ENCODE measurements around the gene SLC8A3. TPM values are rescaled to one million over a fixed set of nuclear protein-coding genes. Genes with fewer than 3 reads are reported as not detected.

SLC8A3 gene
- total and polyA plus RNA-seq, 4 donors, result 0.08 to 3.7 (median 0.85) TPM

GRCh38 chr14:70180718-70181117 is 8.0 kb downstream of the SLC8A3 start:
- no peak overlapping the region for H3K9ac ChIP-seq (ENCODE audit: insufficient read depth in 1 of 2, low read length in 2 of 2)
- no peak for TF ChIP-seq CTCF (IDR thresholded peaks at IDR 0.05; ENCODE audit: control extremely low read depth, extremely low read depth)
- ATAC-seq (ENCODE audit: insufficient read depth, low FRiP score), result no peak
- H3K36me3 ChIP-seq (ENCODE audit: control insufficient read depth in 4 of 4, insufficient read depth in 4 of 4, low read length in 4 of 4), result no peaks in the 10 kb centered on the region
- H3K4me3 ChIP-seq, result no peak overlapping the region
- no peaks in the 10 kb centered on the region for H3K4me1 ChIP-seq (ENCODE audit: control insufficient read depth in 5 of 5, insufficient read depth in 5 of 5, low read length in 5 of 5)
- no peaks in the 10 kb centered on the region for H3K9me3 ChIP-seq (ENCODE audit: control insufficient read depth in 4 of 4, insufficient read depth in 3 of 4, low read length in 3 of 4)
- H3K27me3 ChIP-seq (ENCODE audit: control insufficient read depth in 3 of 3, insufficient read depth in 3 of 3, low read length in 2 of 3), result no peaks in the 10 kb centered on the region
- H3K27ac ChIP-seq (ENCODE audit: low read depth in 1 of 2, low read length in 1 of 2), result no peak overlapping the region
- 77 to 100% methylated on average over 1 of the region's 1 CpG for WGBS, 2 donors
- no peak for DNase-seq

GRCh38 chr14:70177081-70177800 is 11.5 kb downstream of the SLC8A3 start:
- Histone ChIP-seq H3K4me3 (no peak overlapping the region), H3K9ac (ENCODE audit: insufficient read depth in 1 of 2, low read length in 2 of 2) (no peak overlapping the region), H3K9me3 (ENCODE audit: control insufficient read depth in 4 of 4, insufficient read depth in 3 of 4, low read length in 3 of 4) (no peaks in the 10 kb centered on the region), H3K27ac (ENCODE audit: low read depth in 1 of 2, low read length in 1 of 2) (no peak overlapping the region), H3K27me3 (ENCODE audit: control insufficient read depth in 3 of 3, insufficient read depth in 3 of 3, low read length in 2 of 3) (no peaks in the 10 kb centered on the region), H3K36me3 (ENCODE audit: control insufficient read depth in 4 of 4, insufficient read depth in 4 of 4, low read length in 4 of 4) (no peaks in the 10 kb centered on the region), H3K4me1 (ENCODE audit: control insufficient read depth in 5 of 5, insufficient read depth in 5 of 5, low read length in 5 of 5) (no peaks in the 10 kb centered on the region)
- TF ChIP-seq CTCF (IDR thresholded peaks at IDR 0.05; ENCODE audit: control extremely low read depth, extremely low read depth), result no peak
- ATAC-seq (ENCODE audit: insufficient read depth, low FRiP score) (no peak), DNase-seq (no peak)
- WGBS, 2 donors, result 73 to 74% methylated on average over 3 of the region's 3 CpGs

GRCh38 chr14:70173569-70173968 is 15.2 kb downstream of the SLC8A3 start:
- H3K27me3 ChIP-seq (ENCODE audit: control insufficient read depth in 3 of 3, insufficient read depth in 3 of 3, low read length in 2 of 3), result no peaks in the 10 kb centered on the region
- no peak for DNase-seq
- no peak overlapping the region for H3K9ac ChIP-seq (ENCODE audit: insufficient read depth in 1 of 2, low read length in 2 of 2)
- H3K4me1 ChIP-seq (ENCODE audit: control insufficient read depth in 5 of 5, insufficient read depth in 5 of 5, low read length in 5 of 5), result no peaks in the 10 kb centered on the region
- no peaks in the 10 kb centered on the region for H3K36me3 ChIP-seq (ENCODE audit: control insufficient read depth in 4 of 4, insufficient read depth in 4 of 4, low read length in 4 of 4)
- no peaks in the 10 kb centered on the region for H3K9me3 ChIP-seq (ENCODE audit: control insufficient read depth in 4 of 4, insufficient read depth in 3 of 4, low read length in 3 of 4)
- ATAC-seq (ENCODE audit: insufficient read depth, low FRiP score), result no peak
- no peak overlapping the region for H3K4me3 ChIP-seq
- 82 to 88% methylated on average over 6 of the region's 6 CpGs for WGBS, 2 donors
- TF ChIP-seq CTCF (IDR thresholded peaks at IDR 0.05; ENCODE audit: control extremely low read depth, extremely low read depth), result no peak
- H3K27ac ChIP-seq (ENCODE audit: low read depth in 1 of 2, low read length in 1 of 2), result no peak overlapping the region

- H3K4me1 ChIP-seq (ENCODE audit: control insufficient read depth in 5 of 5, insufficient read depth in 5 of 5, low read length in 5 of 5), result no peaks in the 10 kb centered on the region
- H3K9ac ChIP-seq (ENCODE audit: insufficient read depth in 1 of 2, low read length in 2 of 2), result no peak overlapping the region
- no peak for DNase-seq
- H3K4me3 ChIP-seq, result no peak overlapping the region
- no peak overlapping the region for H3K27ac ChIP-seq (ENCODE audit: low read depth in 1 of 2, low read length in 1 of 2)
- ATAC-seq (ENCODE audit: insufficient read depth, low FRiP score), result no peak
- H3K27me3 ChIP-seq (ENCODE audit: control insufficient read depth in 3 of 3, insufficient read depth in 3 of 3, low read length in 2 of 3), result no peaks in the 10 kb centered on the region
- TF ChIP-seq CTCF (IDR thresholded peaks at IDR 0.05; ENCODE audit: control extremely low read depth, extremely low read depth), result no peak
- no peaks in the 10 kb centered on the region for H3K36me3 ChIP-seq (ENCODE audit: control insufficient read depth in 4 of 4, insufficient read depth in 4 of 4, low read length in 4 of 4)
- H3K9me3 ChIP-seq (ENCODE audit: control insufficient read depth in 4 of 4, insufficient read depth in 3 of 4, low read length in 3 of 4), result peaks cover 0 to 8% (median 0%) of the 10 kb centered on the region in 4 donors
- 46 to 65% methylated on average over 8 of the region's 8 CpGs for WGBS, 2 donors
Measured at GRCh38 chr14:70171726-70172125, 17.0 kb downstream of the SLC8A3 start.

All from lung (tissue), 12 donors.